GM21825 (cell line): ENCODE data around the gene CARD9.
"Not testable (repeated sequence)": the region's sequence is repeated elsewhere in the genome, so short reads cannot be mapped to it uniquely, and the experiment has no call there.

ENCODE experiments used
- ATAC-seq: cut with Tn5 transposase; IDR thresholded peaks from one replicate; pipeline ENCODE4 v1.9.1; 2021; ENCODE audit warnings: mild to moderate bottlenecking, moderate library complexity; ENCODE audit not compliant: unreplicated experiment

CARD9 gene

GRCh38 chr9:136326061-136326760 lies 47.3 kb downstream of the CARD9 start:
- no peak for ATAC-seq

- ATAC-seq = no peak
Observed at GRCh38 chr9:136325358-136325757, 48.1 kb downstream of the CARD9 start.

GRCh38 chr9:136324501-136325300 lies 48.8 kb downstream of the CARD9 start:
- no peak for ATAC-seq

GRCh38 chr9:136323371-136323789 lies 50.1 kb downstream of the CARD9 start:
- no peak for ATAC-seq

GRCh38 chr9:136322756-136323330 lies 50.6 kb downstream of the CARD9 start:
- no peak for ATAC-seq

- no peak for ATAC-seq
Observed at GRCh38 chr9:136321561-136321960, 51.9 kb downstream of the CARD9 start.

GRCh38 chr9:136320972-136321371 lies 52.5 kb downstream of the CARD9 start:
- ATAC-seq = not testable (repeated sequence)

- ATAC-seq = not testable (repeated sequence)
Observed at GRCh38 chr9:136319955-136320354, 53.5 kb downstream of the CARD9 start.

GRCh38 chr9:136319244-136319643 lies 54.2 kb downstream of the CARD9 start:
- ATAC-seq = not testable (repeated sequence)

GRCh38 chr9:136318776-136319241 lies 54.7 kb downstream of the CARD9 start:
- ATAC-seq = no peak

- ATAC-seq = no peak
Observed at GRCh38 chr9:136318111-136318775, 55.2 kb downstream of the CARD9 start.

GRCh38 chr9:136317695-136318094 lies 55.8 kb downstream of the CARD9 start:
- no peak for ATAC-seq

- ATAC-seq = no peak
Observed at GRCh38 chr9:136316896-136317676, 56.4 kb downstream of the CARD9 start.

GRCh38 chr9:136316271-136316751 lies 57.2 kb downstream of the CARD9 start:
- no peak for ATAC-seq

GRCh38 chr9:136314944-136315343 lies 58.5 kb downstream of the CARD9 start:
- no peak for ATAC-seq

- no peak for ATAC-seq
Observed at GRCh38 chr9:136314056-136314416, 59.4 kb downstream of the CARD9 start.
